Psoas muscle (tissue), 8 donors: Measurements from ENCODE around the gene SMIM8. TPM values are rescaled to one million over a fixed set of nuclear protein-coding genes. Genes with fewer than 3 reads are reported as not detected.

Experiments
- ATAC-seq, 4 donors: fragments of 200-7000 bp; cut with Tn5 transposase; one replicate each; pipeline ENCODE4 v1.9.1; 2020; ENCODE audit warnings: moderate library complexity in 3 of 4, mild to moderate bottlenecking in 2 of 4
- DNase-seq, 2 donors: peaks; one replicate each; pipeline ENCODE4 v3.0.0-alpha.2; 2020
- H3K27ac ChIP-seq: fragments of 200-600 bp; one replicate; pipeline ENCODE4 v1.8.0; 2022
- H3K27me3 ChIP-seq, 3 donors: fragments of 200-600 bp in 1 of 3; one replicate each; pipeline versions ENCODE4 v1.6.1 to v1.8.0; 2013 to 2022; ENCODE audit warnings: low read length in 2 of 3, mild to moderate bottlenecking in 2 of 3, moderate library complexity in 1 of 3; ENCODE audit not compliant: insufficient read depth in 3 of 3
- H3K36me3 ChIP-seq, 2 donors: fragments of 200-600 bp in 1 of 2; one replicate each; pipeline versions ENCODE4 v1.6.1 to v1.8.0; 2013 to 2022; ENCODE audit warnings: low read depth in 1 of 2, mild to moderate bottlenecking in 1 of 2, moderate library complexity in 1 of 2; ENCODE audit not compliant: insufficient read depth in 1 of 2
- H3K4me1 ChIP-seq: fragments of 200-600 bp; one replicate; pipeline ENCODE4 v1.8.0; 2022
- H3K4me3 ChIP-seq: fragments of 200-600 bp; one replicate; pipeline ENCODE4 v1.8.0; 2022; ENCODE audit warnings: mild to moderate bottlenecking
- H3K9me3 ChIP-seq: fragments of 200-600 bp; one replicate; pipeline ENCODE4 v1.8.0; 2022
- CTCF ChIP-seq: fragments of 200-600 bp; IDR thresholded peaks from one replicate; pipeline ENCODE4 v1.8.0; 2022; ENCODE audit warnings: antibody characterized with exemption
- WGBS, 3 donors: extraction: QIAGEN DNeasy Blood & Tissue Kit; methylation state at CpG; one replicate each; pipeline versions ENCODE4 v1.1.6 to v1.1.7; 2013; 5-methylcytosine and 5-hydroxymethylcytosine counted together
- intact Hi-C, 2 donors: fragments of 100-400 bp; cut with DNase I; formaldehyde crosslinking; loops; one replicate each; pipeline versions ENCODE4 v1.11.0 to v1.14.2; 2022
- polyA plus RNA-seq, 3 donors: library from polyadenylated mRNA; stranded (reverse); fragments of 200-250 nt; gene quantifications; one replicate each; pipeline ENCODE4 v1.2.3, GENCODE V29; 2013
- total RNA-seq, 4 donors: library from RNA; stranded (reverse); fragmentation: NEBNext Ultra II Directional in 2 of 4; extraction: Animal tissue kit (Norgen Biotek cat#: 25700) in 2 of 4; gene quantifications; one replicate each; pipeline versions ENCODE4 v1.2.1 to v1.2.4, GENCODE V29; 2021 to 2023
- donor health status: healthy with polysubstance abuse.
- donor health status: DM: no; HTN: no; CAD: no; lungs with moderate emphysema.
- donor health status: Bipolar disorder and iron deficiency.
- donor health status: healthy.
- donor health status: DM: yes; HTN: yes; CAD: no.
- donor health status: DM: no; HTN: no; CAD: no.
- donor health status: DM: no; HTN: no; CAD: no.
- donor health status: DM: yes; HTN: yes; CAD: no.

SMIM8 gene
- total and polyA plus RNA-seq, 7 donors, result 3.7 to 8.6 (median 5.7) TPM

- H3K27me3 ChIP-seq, result no peaks in the 10 kb centered on the region
- H3K36me3 ChIP-seq, result no peaks in the 10 kb centered on the region
- H3K4me3 ChIP-seq, result no peak overlapping the region
- intact Hi-C loops, result no loop called here
- 75 to 83% (median 83%) methylated on average over 4 of the region's 4 CpGs for WGBS, 3 donors
- no peak for ATAC-seq
- H3K4me1 ChIP-seq, result no peaks in the 10 kb centered on the region
- no peak for DNase-seq
- no peaks in the 10 kb centered on the region for H3K9me3 ChIP-seq
- no peak overlapping the region for H3K27ac ChIP-seq
- no peak for TF ChIP-seq CTCF
Measured at GRCh38 chr6:87356181-87356580, 33.8 kb downstream of the SMIM8 start.

- Histone ChIP-seq H3K9me3 (no peaks in the 10 kb centered on the region), H3K27ac (no peak overlapping the region), H3K4me3 (no peak overlapping the region), H3K27me3 (no peaks in the 10 kb centered on the region), H3K4me1 (no peaks in the 10 kb centered on the region), H3K36me3 (no peaks in the 10 kb centered on the region)
- ATAC-seq (no peak), DNase-seq (no peak)
- WGBS, 3 donors, result 73 to 77% (median 73%) methylated on average over 3 of the region's 3 CpGs
- TF ChIP-seq CTCF, result no peak
- intact Hi-C loops, result no loop called here
Measured at GRCh38 chr6:87357479-87358196, 35.2 kb downstream of the SMIM8 start.

- no peak for TF ChIP-seq CTCF
- intact Hi-C loops, result no loop called here
- 82 to 87% (median 85%) methylated on average over 5 of the region's 5 CpGs for WGBS, 3 donors
Measured at GRCh38 chr6:87364602-87365252, 42.3 kb downstream of the SMIM8 start.

GRCh38 chr6:87366072-87366827, 43.9 kb downstream of the SMIM8 start:
- 85 to 94% (median 89%) methylated on average over 4 of the region's 4 CpGs for WGBS, 3 donors
- H3K4me3 ChIP-seq, result no peak overlapping the region
- DNase-seq (no peak), ATAC-seq (no peak)
- no peaks in the 10 kb centered on the region for H3K4me1 ChIP-seq
- no peak for TF ChIP-seq CTCF
- H3K27me3 ChIP-seq, result no peaks in the 10 kb centered on the region
- intact Hi-C loops, result no loop called here
- no peak overlapping the region for H3K27ac ChIP-seq
- H3K36me3 ChIP-seq, result no peaks in the 10 kb centered on the region
- no peaks in the 10 kb centered on the region for H3K9me3 ChIP-seq

More at GRCh38 chr6:87364602-87365252, 42.3 kb downstream of the SMIM8 start:
- Histone ChIP-seq H3K4me3 (no peak overlapping the region), H3K4me1 (no peaks in the 10 kb centered on the region), H3K27me3 (no peaks in the 10 kb centered on the region), H3K9me3 (no peaks in the 10 kb centered on the region), H3K36me3 (no peaks in the 10 kb centered on the region), H3K27ac (no peak overlapping the region)
- ATAC-seq, result no peak
- no peak for DNase-seq
